Body of pancreas (tissue), 4 donors: ENCODE data around the gene VAPB.

Experiments used
- CTCF ChIP-seq, 7 experiments: fragments of 450-650 bp in 4 of 7; fragments of 200-600 bp in 3 of 7; sonication (generic) in 3 of 7; IDR thresholded peaks; one replicate each; pipeline ENCODE4 v1.5.1; 2016 to 2019; ENCODE audit warnings: antibody characterized with exemption in 7 of 7
- POLR2A ChIP-seq, 3 donors: fragments of 450-650 bp; IDR thresholded peaks; one replicate each; pipeline ENCODE4 v1.6.1; 2016; ENCODE audit warnings: antibody characterized with exemption in 3 of 3, mild to moderate bottlenecking in 2 of 3

DNA sequence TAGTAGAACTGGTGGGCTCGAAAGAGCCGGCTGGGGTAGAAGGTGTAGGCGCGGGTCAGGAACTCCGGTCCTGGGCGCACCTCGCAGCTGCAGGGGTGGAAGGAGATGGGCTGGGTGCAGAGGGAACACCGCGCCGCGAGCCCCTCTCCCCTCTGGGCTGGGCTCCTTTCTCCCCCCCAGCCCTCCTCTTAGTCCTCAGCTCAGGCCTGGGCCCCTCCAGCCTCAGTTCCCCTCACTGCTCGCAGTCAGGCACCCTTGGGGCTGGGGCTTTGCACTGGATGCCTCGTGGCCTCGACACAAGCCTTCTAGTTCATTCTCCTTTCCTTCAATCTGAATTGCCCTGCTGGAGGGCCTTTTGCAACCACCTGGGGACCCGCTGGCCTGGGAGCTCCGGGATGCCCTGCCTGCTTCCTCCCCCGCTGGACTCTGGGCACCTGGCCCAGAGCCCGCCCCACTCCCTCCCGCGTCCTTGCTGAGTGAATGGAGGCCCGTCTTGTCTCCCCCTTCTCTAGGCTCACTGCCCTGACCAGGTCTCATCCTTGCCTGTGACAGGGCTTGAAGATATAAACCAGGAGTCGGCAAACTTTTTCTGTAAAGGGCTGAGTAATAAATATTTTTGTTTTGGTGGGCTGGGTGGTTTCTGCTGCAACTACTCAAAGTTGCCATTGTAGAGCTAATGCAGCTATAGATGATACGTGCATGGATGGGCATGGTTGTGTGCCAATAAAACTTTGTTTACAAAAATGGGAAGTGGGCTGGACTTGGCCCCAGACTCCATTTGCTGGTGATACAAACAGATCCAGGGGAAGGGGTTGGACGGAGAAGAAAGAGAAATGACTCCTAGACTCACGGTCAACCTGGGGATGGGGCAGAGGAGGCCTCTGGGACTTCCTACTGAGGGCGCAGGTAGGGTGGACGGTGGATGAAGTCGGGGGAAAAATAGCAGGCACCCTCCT is 78.8 kb downstream of the VAPB start:
- TF ChIP-seq CTCF (IDR thresholded peaks at IDR 0.05) (no peak), POLR2A (IDR thresholded peaks at IDR 0.05) (no peak)
